Liver (tissue), 3 donors: ENCODE results near the gene EIF2B5.

ENCODE experiments used
- ATF3 ChIP-seq: IDR thresholded peaks from 2 replicates; pipeline ENCODE4 v1.6.1; 2016; ENCODE audit warnings: antibody characterized with exemption
- FOXA1 ChIP-seq: IDR thresholded peaks from 2 replicates; pipeline ENCODE4 v1.6.1; 2016; ENCODE audit warnings: antibody characterized with exemption
- GABPA ChIP-seq, 2 donors: IDR thresholded peaks in 1 of 2; conservative IDR thresholded peaks in 1 of 2; 2 replicates each; pipeline ENCODE4 v1.6.1; 2016; ENCODE audit warnings: antibody characterized with exemption in 2 of 2, mild to moderate bottlenecking in 1 of 2, moderate library complexity in 1 of 2
- JUND ChIP-seq, 2 donors: IDR thresholded peaks; 2 replicates each; pipeline ENCODE4 v1.6.1; 2016; ENCODE audit warnings: antibody characterized with exemption in 2 of 2
- MAX ChIP-seq: IDR thresholded peaks from 2 replicates; pipeline ENCODE4 v1.6.1; 2016; ENCODE audit warnings: antibody characterized with exemption
- NR2F2 ChIP-seq: IDR thresholded peaks from 2 replicates; pipeline ENCODE4 v1.6.1; 2016; ENCODE audit warnings: antibody characterized with exemption
- SP1 ChIP-seq: IDR thresholded peaks from 2 replicates; pipeline ENCODE4 v1.6.1; 2018; ENCODE audit warnings: antibody characterized with exemption, mild to moderate bottlenecking
- TAF1 ChIP-seq: conservative IDR thresholded peaks from 2 replicates; pipeline ENCODE4 v1.6.1; 2016; ENCODE audit warnings: antibody characterized with exemption, mild to moderate bottlenecking
- YY1 ChIP-seq: IDR thresholded peaks from 2 replicates; pipeline ENCODE4 v1.6.1; 2016; ENCODE audit warnings: antibody characterized with exemption, mild to moderate bottlenecking
- ZBTB33 ChIP-seq: IDR thresholded peaks from 2 replicates; pipeline ENCODE4 v1.6.1; 2016; ENCODE audit warnings: antibody characterized with exemption
- TF ChIP-seq, protein P1 (sequence below): fragments of 150-350 bp; IDR thresholded peaks from 2 replicates; pipeline ENCODE4 v1.5.1; 2017; ENCODE audit warnings: improper control_type of control experiment, low read depth, low read length; ENCODE audit not compliant: missing input control
- TF ChIP-seq, protein P2 (sequence below): IDR thresholded peaks from 2 replicates; pipeline ENCODE4 v1.6.1; 2016; ENCODE audit warnings: antibody characterized with exemption, mild to moderate bottlenecking
- donor health status: healthy.
- donor health status: healthy.

DNA sequence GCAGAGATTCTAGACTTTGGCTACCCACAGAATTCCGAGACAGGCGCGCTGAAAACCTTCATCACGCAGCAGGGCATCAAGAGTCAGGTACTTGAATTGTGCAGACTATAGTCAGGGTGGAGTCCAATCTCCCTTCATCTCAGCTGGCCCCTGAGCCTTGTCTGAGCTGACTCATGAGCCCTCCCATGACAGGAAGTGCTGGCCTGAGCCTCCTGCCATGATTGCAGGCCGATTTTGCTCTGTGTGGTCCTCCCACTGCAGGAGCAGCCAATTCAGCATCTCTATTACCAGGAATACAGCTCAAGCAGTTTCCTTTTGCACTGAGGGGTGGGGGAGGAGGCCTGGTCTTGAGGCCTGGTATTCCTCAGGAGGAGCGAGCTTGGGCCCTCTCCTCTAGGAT lies 45.0 kb downstream of the EIF2B5 start:
- TF ChIP-seq, protein P1, sequence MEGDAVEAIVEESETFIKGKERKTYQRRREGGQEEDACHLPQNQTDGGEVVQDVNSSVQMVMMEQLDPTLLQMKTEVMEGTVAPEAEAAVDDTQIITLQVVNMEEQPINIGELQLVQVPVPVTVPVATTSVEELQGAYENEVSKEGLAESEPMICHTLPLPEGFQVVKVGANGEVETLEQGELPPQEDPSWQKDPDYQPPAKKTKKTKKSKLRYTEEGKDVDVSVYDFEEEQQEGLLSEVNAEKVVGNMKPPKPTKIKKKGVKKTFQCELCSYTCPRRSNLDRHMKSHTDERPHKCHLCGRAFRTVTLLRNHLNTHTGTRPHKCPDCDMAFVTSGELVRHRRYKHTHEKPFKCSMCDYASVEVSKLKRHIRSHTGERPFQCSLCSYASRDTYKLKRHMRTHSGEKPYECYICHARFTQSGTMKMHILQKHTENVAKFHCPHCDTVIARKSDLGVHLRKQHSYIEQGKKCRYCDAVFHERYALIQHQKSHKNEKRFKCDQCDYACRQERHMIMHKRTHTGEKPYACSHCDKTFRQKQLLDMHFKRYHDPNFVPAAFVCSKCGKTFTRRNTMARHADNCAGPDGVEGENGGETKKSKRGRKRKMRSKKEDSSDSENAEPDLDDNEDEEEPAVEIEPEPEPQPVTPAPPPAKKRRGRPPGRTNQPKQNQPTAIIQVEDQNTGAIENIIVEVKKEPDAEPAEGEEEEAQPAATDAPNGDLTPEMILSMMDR: no peak
- TF ChIP-seq MAX: no peak
- TF ChIP-seq FOXA1: no peak
- TF ChIP-seq YY1: no peak
- no peak for TF ChIP-seq ATF3
- TF ChIP-seq ZBTB33: no peak
- TF ChIP-seq TAF1: no peak
- no peak for TF ChIP-seq JUND (IDR thresholded peaks at IDR 0.05)
- no peak for TF ChIP-seq GABPA (IDR thresholded peaks at IDR 0.05 in 1 of 2, conservative IDR thresholded peaks at IDR 0.05 in 1 of 2)
- no peak for TF ChIP-seq SP1
- no peak for TF ChIP-seq NR2F2
- TF ChIP-seq, protein P2, sequence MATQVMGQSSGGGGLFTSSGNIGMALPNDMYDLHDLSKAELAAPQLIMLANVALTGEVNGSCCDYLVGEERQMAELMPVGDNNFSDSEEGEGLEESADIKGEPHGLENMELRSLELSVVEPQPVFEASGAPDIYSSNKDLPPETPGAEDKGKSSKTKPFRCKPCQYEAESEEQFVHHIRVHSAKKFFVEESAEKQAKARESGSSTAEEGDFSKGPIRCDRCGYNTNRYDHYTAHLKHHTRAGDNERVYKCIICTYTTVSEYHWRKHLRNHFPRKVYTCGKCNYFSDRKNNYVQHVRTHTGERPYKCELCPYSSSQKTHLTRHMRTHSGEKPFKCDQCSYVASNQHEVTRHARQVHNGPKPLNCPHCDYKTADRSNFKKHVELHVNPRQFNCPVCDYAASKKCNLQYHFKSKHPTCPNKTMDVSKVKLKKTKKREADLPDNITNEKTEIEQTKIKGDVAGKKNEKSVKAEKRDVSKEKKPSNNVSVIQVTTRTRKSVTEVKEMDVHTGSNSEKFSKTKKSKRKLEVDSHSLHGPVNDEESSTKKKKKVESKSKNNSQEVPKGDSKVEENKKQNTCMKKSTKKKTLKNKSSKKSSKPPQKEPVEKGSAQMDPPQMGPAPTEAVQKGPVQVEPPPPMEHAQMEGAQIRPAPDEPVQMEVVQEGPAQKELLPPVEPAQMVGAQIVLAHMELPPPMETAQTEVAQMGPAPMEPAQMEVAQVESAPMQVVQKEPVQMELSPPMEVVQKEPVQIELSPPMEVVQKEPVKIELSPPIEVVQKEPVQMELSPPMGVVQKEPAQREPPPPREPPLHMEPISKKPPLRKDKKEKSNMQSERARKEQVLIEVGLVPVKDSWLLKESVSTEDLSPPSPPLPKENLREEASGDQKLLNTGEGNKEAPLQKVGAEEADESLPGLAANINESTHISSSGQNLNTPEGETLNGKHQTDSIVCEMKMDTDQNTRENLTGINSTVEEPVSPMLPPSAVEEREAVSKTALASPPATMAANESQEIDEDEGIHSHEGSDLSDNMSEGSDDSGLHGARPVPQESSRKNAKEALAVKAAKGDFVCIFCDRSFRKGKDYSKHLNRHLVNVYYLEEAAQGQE: no peak
